HG02678 (cell line): ENCODE results near the gene LCNL1.

Source experiments
- ATAC-seq: cut with Tn5 transposase; IDR thresholded peaks from one replicate; pipeline ENCODE4 v1.9.1; 2021; ENCODE audit warnings: mild to moderate bottlenecking, moderate library complexity; ENCODE audit not compliant: unreplicated experiment

The LCNL1 gene

GRCh38 chr9:137008312-137008711 lies 25.5 kb downstream of the LCNL1 start:
- ATAC-seq: no peak

GRCh38 chr9:137009217-137009616 lies 26.4 kb downstream of the LCNL1 start:
- ATAC-seq: no peak

- no peak for ATAC-seq
These were observed 27.3 kb downstream of the LCNL1 start for GRCh38 chr9:137009938-137010732.

- ATAC-seq: no peak
These were observed 28.4 kb downstream of the LCNL1 start for GRCh38 chr9:137011156-137011555.

- ATAC-seq: no peak
These were observed 29.3 kb downstream of the LCNL1 start for GRCh38 chr9:137011907-137012675.

GRCh38 chr9:137012694-137013570 lies 30.1 kb downstream of the LCNL1 start:
- ATAC-seq: no peak

GRCh38 chr9:137013571-137013940 lies 30.8 kb downstream of the LCNL1 start:
- ATAC-seq: no peak

GRCh38 chr9:137014166-137014565 lies 31.4 kb downstream of the LCNL1 start:
- no peak for ATAC-seq

- ATAC-seq: no peak
These were observed 32.2 kb downstream of the LCNL1 start for GRCh38 chr9:137014776-137015539.

GRCh38 chr9:137015540-137015930 lies 32.7 kb downstream of the LCNL1 start:
- no peak for ATAC-seq

GRCh38 chr9:137015976-137016375 lies 33.2 kb downstream of the LCNL1 start:
- ATAC-seq: no peak

- no peak for ATAC-seq
These were observed 33.6 kb downstream of the LCNL1 start for GRCh38 chr9:137016436-137016835.

- ATAC-seq: no peak
These were observed 34.3 kb downstream of the LCNL1 start for GRCh38 chr9:137017071-137017470.

- no peak for ATAC-seq
These were observed 35.2 kb downstream of the LCNL1 start for GRCh38 chr9:137017791-137018497.

- no peak for ATAC-seq
These were observed 36.2 kb downstream of the LCNL1 start for GRCh38 chr9:137018761-137019559.

GRCh38 chr9:137019891-137020683 lies 37.3 kb downstream of the LCNL1 start:
- ATAC-seq: no peak

- no peak for ATAC-seq
These were observed 38.2 kb downstream of the LCNL1 start for GRCh38 chr9:137020771-137021567.
